ENCODE results near the gene FBXL22.

Gene FBXL22

DNA sequence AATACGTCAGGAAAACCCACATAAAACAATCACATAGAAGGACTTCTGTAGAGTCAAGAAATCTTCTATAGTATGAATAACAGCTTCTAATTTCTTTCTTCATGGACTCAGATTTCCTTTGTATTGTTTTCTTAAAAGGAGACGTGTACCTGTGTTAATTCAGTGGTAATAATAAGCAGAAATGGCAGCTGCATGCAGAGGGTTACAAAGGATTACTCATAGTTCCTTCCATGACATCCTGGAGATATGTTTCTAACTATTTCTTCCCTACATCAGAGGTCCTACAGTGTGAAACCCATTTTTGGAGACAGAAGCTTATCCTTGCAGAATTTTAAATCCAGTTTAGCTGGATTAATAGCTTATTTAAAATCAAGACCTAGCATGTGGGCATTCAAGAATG, 36.1 kb downstream of the FBXL22 start:
- H3K4me3 ChIP-seq (ENCODE audit: low read length) = no peak overlapping the region
- no peaks in the 10 kb centered on the region for H3K4me1 ChIP-seq (ENCODE audit: low read length)
- no peak overlapping the region for H3K4me2 ChIP-seq (ENCODE audit: low read depth, low read length)
- DNase-seq = no peak
- no peak overlapping the region for H3K9ac ChIP-seq (ENCODE audit: low read length)
- peaks cover 6% of the 10 kb centered on the region; the same call in 1 of the 2 replicates for H3K36me3 ChIP-seq (replicated peaks; ENCODE audit: insufficient read depth, low read length)
- no peak for TF ChIP-seq EZH2 (optimal IDR thresholded peaks at IDR 0.05; ENCODE audit: low read depth, low read length)
- TF ChIP-seq, protein P1, sequence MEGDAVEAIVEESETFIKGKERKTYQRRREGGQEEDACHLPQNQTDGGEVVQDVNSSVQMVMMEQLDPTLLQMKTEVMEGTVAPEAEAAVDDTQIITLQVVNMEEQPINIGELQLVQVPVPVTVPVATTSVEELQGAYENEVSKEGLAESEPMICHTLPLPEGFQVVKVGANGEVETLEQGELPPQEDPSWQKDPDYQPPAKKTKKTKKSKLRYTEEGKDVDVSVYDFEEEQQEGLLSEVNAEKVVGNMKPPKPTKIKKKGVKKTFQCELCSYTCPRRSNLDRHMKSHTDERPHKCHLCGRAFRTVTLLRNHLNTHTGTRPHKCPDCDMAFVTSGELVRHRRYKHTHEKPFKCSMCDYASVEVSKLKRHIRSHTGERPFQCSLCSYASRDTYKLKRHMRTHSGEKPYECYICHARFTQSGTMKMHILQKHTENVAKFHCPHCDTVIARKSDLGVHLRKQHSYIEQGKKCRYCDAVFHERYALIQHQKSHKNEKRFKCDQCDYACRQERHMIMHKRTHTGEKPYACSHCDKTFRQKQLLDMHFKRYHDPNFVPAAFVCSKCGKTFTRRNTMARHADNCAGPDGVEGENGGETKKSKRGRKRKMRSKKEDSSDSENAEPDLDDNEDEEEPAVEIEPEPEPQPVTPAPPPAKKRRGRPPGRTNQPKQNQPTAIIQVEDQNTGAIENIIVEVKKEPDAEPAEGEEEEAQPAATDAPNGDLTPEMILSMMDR (IDR thresholded peaks at IDR 0.05; ENCODE audit: low read length) = no peak
- no peaks in the 10 kb centered on the region for H3K9me2 ChIP-seq (replicated peaks; ENCODE audit: insufficient read depth, low read length)
- no peaks in the 10 kb centered on the region for H3K27me3 ChIP-seq (replicated peaks; ENCODE audit: insufficient read depth, low read length)
- H2AFZ ChIP-seq (ENCODE audit: low read length) = no peak overlapping the region
- H3K27ac ChIP-seq (ENCODE audit: low read length) = no peak overlapping the region
- H4K20me1 ChIP-seq (ENCODE audit: insufficient read depth, low read length) = no peaks in the 10 kb centered on the region
- H3F3A ChIP-seq (ENCODE audit: insufficient read depth, low read length) = no peaks in the 10 kb centered on the region
- H3K79me2 ChIP-seq (ENCODE audit: low read length) = no peaks in the 10 kb centered on the region
- H3K9me3 ChIP-seq (replicated peaks; ENCODE audit: insufficient read depth, low read length) = no peaks in the 10 kb centered on the region

DNA sequence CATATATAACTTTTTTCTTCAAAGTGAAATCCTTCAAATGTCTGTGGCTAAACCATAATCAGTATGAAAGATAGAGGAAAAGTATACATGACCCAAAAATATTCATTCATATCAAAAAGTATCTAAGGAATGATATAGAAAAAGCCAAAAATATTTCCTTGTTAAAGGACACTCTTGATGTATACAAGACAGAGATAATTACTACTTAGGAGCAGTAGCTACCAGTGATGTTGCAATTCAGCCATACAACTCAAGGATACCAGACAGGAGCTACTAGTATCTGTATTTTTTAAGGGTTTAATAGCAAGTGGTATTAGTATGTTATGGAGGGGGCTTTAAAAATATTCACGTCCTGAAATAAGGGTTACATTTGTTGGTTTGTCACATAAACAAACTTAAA, 37.0 kb downstream of the FBXL22 start:
- Histone ChIP-seq H3K9ac (ENCODE audit: low read length) (no peak overlapping the region), H3F3A (ENCODE audit: insufficient read depth, low read length) (no peaks in the 10 kb centered on the region), H3K27me3 (replicated peaks; ENCODE audit: insufficient read depth, low read length) (no peaks in the 10 kb centered on the region), H3K36me3 (replicated peaks; ENCODE audit: insufficient read depth, low read length) (peaks cover 6% of the 10 kb centered on the region; the same call in 1 of the 2 replicates), H3K79me2 (ENCODE audit: low read length) (no peaks in the 10 kb centered on the region), H3K27ac (ENCODE audit: low read length) (no peak overlapping the region), H3K9me3 (replicated peaks; ENCODE audit: insufficient read depth, low read length) (no peaks in the 10 kb centered on the region), H2AFZ (ENCODE audit: low read length) (no peak overlapping the region), H4K20me1 (ENCODE audit: insufficient read depth, low read length) (no peaks in the 10 kb centered on the region), H3K4me1 (ENCODE audit: low read length) (no peaks in the 10 kb centered on the region), H3K4me3 (ENCODE audit: low read length) (no peak overlapping the region), H3K9me2 (replicated peaks; ENCODE audit: insufficient read depth, low read length) (no peaks in the 10 kb centered on the region), H3K4me2 (ENCODE audit: low read depth, low read length) (no peak overlapping the region)
- TF ChIP-seq, protein P1 (IDR thresholded peaks at IDR 0.05; ENCODE audit: low read length) = no peak
- TF ChIP-seq EZH2 (optimal IDR thresholded peaks at IDR 0.05; ENCODE audit: low read depth, low read length) (no peak), EZH2phosphoT487 (IDR thresholded peaks at IDR 0.05; ENCODE audit: low read length) (no peak)
- DNase-seq = no peak

DNA sequence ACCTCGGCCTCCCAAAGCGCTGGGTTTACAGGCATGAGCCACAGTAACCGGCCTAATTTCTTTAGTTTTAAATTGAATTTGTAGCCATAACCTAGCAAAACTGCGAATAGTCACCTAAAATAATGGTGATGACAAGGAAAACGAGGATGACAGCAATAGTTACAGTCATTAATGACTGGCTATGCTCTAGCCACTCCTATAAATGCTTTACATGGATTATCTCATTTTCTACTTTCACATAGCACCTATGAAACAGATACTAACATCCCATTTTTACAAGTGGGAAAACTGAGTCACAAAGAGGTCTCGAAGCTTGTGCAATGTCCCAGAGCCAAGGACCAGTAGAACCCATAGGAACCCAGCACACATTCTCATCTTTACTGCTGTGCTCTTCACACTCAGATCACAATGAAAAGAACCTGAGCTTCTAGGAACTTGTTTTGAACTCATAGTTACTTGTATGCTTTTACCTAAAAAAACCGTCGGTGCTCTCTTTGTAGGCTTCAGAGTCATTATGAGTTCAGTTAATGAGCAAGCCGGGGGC, 39.4 kb downstream of the FBXL22 start:
- no peaks in the 10 kb centered on the region for H4K20me1 ChIP-seq (ENCODE audit: insufficient read depth, low read length)
- no peak for TF ChIP-seq EZH2 (optimal IDR thresholded peaks at IDR 0.05; ENCODE audit: low read depth, low read length)
- no peak for TF ChIP-seq EZH2phosphoT487 (IDR thresholded peaks at IDR 0.05; ENCODE audit: low read length)
- TF ChIP-seq, protein P1 (IDR thresholded peaks at IDR 0.05; ENCODE audit: low read length) = no peak
- no peaks in the 10 kb centered on the region for H3K27me3 ChIP-seq (replicated peaks; ENCODE audit: insufficient read depth, low read length)
- no peak overlapping the region for H3K9ac ChIP-seq (ENCODE audit: low read length)
- peaks cover 5% of the 10 kb centered on the region for H3K36me3 ChIP-seq (replicated peaks; ENCODE audit: insufficient read depth, low read length)
- H3K9me2 ChIP-seq (replicated peaks; ENCODE audit: insufficient read depth, low read length) = no peaks in the 10 kb centered on the region
- no peaks in the 10 kb centered on the region for H3F3A ChIP-seq (ENCODE audit: insufficient read depth, low read length)
- no peak for DNase-seq
- H2AFZ ChIP-seq (ENCODE audit: low read length) = no peak overlapping the region
- H3K9me3 ChIP-seq (replicated peaks; ENCODE audit: insufficient read depth, low read length) = no peaks in the 10 kb centered on the region
- H3K79me2 ChIP-seq (ENCODE audit: low read length) = no peaks in the 10 kb centered on the region
- H3K4me2 ChIP-seq (ENCODE audit: low read depth, low read length) = no peak overlapping the region
- H3K4me1 ChIP-seq (ENCODE audit: low read length) = no peaks in the 10 kb centered on the region
- no peak overlapping the region for H3K27ac ChIP-seq (ENCODE audit: low read length)
- no peak overlapping the region for H3K4me3 ChIP-seq (ENCODE audit: low read length)
